Measurements from ENCODE around the gene METTL26.

DNA sequence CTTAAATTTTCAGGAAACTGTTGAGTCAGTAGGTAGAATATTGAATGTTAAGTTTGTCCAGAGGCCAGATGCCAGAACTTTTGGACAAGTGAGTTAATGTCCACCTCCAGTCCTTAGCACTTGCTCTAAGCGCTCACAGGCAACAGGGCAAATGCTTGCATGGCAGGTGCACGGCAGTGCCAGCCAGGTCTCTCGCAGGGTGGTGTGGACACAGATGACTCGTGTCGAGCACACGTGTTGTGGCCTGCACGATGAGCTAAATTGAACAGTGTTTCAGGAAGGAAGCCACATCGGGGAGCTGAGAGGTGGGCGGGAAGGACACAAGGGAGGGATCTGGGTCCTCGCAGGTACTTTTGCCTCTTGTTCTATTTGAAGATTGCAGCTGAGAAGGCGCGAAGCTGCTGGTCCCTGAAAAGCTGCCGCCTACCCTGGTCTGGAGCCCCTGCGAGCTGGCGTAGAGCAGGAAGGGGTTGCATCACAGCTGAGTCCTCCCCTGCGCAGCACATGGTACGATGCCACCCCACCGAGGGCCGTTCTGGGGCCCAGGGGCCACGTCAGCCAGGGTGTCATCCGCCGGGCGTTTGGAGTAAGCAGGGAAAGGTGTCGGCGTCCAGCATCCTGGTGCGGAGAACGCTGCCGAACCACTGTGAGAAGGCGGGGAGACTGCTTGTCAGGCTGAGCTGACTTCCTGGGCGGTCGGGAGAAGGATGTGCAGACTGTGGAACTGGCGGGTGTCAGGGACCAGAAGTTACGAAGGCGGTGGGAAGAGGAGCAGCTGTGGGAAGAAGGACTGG is 40.0 kb downstream of the METTL26 start:
- TF ChIP-seq EP300 (IDR thresholded peaks at IDR 0.05; ENCODE audit: borderline replicate concordance in 1 of 2, low read depth in 2 of 2, low read length in 2 of 2) (no peak), BRCA1 (IDR thresholded peaks at IDR 0.05; ENCODE audit: low read depth, low read length) (no peak), POLR2A (IDR thresholded peaks at IDR 0.05; ENCODE audit: control extremely low read depth in 1 of 2, low read depth in 2 of 2, low read length in 2 of 2) (no peak)
- TF ChIP-seq, protein P1, sequence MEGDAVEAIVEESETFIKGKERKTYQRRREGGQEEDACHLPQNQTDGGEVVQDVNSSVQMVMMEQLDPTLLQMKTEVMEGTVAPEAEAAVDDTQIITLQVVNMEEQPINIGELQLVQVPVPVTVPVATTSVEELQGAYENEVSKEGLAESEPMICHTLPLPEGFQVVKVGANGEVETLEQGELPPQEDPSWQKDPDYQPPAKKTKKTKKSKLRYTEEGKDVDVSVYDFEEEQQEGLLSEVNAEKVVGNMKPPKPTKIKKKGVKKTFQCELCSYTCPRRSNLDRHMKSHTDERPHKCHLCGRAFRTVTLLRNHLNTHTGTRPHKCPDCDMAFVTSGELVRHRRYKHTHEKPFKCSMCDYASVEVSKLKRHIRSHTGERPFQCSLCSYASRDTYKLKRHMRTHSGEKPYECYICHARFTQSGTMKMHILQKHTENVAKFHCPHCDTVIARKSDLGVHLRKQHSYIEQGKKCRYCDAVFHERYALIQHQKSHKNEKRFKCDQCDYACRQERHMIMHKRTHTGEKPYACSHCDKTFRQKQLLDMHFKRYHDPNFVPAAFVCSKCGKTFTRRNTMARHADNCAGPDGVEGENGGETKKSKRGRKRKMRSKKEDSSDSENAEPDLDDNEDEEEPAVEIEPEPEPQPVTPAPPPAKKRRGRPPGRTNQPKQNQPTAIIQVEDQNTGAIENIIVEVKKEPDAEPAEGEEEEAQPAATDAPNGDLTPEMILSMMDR (IDR thresholded peaks at IDR 0.05; ENCODE audit: control extremely low read depth in 1 of 3, insufficient read depth in 1 of 3, low read depth in 1 of 3, low read length in 3 of 3): no peak

Data from H1 (cell line).